Uterine smooth muscle cell (primary cell): ENCODE measurements around the gene RHOU. TPM values are rescaled to one million over a fixed set of nuclear protein-coding genes. Genes with fewer than 3 reads are reported as not detected.

Source experiments
- total RNA-seq: library from RNA; depleted of rRNA; stranded (reverse); fragments of >200 nt; gene quantifications from 2 replicates; pipeline ENCODE4 v1.2.3, GENCODE V29; 2014

Gene RHOU
- 2.1 and 2.4 TPM in 2 replicates for total RNA-seq

DNA sequence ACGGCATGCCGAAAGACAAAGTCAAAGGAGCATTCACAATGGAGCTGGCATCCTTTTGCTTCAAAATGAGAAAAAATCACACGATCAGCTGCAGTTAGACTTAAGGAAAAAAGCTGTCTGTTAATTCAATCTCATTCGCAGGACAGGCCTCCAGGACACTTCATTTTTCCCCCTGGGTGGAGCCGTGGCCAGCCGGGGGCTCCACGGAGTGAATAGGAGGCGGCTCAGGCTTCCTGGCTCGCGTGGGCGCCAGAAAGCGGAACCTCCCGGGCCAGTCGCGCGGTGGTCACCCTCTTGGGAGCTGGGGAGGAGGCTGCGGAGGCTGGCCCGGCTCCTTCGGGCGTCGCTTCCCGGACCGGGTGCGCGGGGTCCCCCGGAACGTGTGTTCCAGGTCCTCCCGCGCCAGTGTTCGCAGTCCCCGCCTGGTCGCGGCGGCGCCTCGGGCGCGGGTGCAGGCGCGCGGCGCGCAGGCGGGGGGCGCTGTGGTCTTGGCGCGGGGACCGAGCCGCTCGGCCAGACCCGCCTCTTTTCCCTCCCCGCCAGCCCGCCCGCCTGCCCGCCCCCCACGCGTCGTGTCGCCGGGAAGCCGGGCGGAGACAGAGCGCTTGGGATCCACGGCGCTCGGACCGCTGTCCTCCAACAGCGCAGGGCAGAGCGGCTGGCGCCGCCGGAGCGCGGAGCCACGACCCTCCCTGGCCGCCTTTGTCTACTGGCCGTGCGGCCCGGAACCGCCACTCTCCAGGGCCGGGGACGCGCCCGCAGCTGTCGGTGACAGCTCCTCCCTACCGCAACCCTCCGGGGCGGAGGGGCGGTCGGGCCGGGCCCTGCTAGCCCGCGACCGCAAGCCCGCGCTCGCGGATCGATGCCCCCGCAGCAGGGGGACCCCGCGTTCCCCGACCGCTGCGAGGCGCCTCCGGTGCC, at the start of gene RHOU:
TSS of gene RHOU (plus strand) at position 599 of the 921 bp plus-strand sequence. CDS start at position 863, 264 bp downstream.

Other genes with a start within 250 kb of the RHOU start
- 75.5 and 148 TPM in 2 replicates for gene RNF187, start 248.1 kb upstream of the RHOU start, total RNA-seq